Measurements from ENCODE around the gene FAM20A.

DNA sequence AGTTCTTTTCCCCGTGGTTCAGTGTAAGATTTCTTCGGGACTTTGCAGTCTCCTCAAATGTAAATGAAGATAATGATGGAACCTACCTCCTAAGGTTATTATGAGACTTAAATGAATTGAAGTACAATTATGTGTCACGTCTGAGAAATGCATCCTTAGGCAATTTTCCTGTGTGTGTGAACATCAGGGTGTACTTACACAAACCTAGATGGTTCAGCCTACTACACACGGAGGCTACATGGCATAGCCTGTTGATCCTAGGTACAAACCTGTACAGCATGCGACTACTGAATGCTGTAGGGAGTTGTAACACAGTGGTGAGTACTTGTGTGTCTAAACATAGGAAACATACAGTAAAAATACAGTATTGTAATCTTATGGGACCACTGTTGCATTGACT is 1.1 kb upstream of the FAM20A start:
- no peak for TF ChIP-seq POLR2A (IDR thresholded peaks at IDR 0.05)
- TF ChIP-seq, protein P1, sequence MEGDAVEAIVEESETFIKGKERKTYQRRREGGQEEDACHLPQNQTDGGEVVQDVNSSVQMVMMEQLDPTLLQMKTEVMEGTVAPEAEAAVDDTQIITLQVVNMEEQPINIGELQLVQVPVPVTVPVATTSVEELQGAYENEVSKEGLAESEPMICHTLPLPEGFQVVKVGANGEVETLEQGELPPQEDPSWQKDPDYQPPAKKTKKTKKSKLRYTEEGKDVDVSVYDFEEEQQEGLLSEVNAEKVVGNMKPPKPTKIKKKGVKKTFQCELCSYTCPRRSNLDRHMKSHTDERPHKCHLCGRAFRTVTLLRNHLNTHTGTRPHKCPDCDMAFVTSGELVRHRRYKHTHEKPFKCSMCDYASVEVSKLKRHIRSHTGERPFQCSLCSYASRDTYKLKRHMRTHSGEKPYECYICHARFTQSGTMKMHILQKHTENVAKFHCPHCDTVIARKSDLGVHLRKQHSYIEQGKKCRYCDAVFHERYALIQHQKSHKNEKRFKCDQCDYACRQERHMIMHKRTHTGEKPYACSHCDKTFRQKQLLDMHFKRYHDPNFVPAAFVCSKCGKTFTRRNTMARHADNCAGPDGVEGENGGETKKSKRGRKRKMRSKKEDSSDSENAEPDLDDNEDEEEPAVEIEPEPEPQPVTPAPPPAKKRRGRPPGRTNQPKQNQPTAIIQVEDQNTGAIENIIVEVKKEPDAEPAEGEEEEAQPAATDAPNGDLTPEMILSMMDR (IDR thresholded peaks at IDR 0.05) = no peak
